Kidney tubule cell (primary cell): Measurements from ENCODE around the gene PCNA.
"Not testable (repeated sequence)": the region's sequence is repeated elsewhere in the genome, so short reads cannot be mapped to it uniquely, and the experiment has no call there.

Source experiments
- DNase-seq: peaks from one replicate; pipeline ENCODE4 v3.0.0-alpha.2; 2018; ENCODE audit warnings: low spot score

The PCNA gene

DNA sequence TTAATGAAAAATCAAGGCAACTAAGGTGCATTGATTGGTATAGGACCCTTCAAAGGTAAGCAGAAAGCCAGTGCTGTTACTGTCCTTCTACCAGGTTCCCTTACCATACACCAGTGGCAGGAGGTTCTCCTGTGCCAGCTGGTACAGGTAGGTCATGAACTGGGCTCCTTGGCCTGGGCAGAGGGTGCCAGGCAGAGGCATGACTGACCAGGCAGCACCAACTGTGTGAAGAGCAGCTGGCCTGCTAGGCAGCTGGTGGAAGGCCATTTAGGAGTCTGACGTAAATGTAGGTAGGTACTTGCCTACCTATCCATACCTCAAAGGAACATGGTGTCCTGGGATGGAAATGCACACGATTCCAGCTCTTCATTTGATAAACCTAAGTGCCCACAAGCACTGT lies 23.3 kb downstream of the PCNA start:
- DNase-seq: no peak

DNA sequence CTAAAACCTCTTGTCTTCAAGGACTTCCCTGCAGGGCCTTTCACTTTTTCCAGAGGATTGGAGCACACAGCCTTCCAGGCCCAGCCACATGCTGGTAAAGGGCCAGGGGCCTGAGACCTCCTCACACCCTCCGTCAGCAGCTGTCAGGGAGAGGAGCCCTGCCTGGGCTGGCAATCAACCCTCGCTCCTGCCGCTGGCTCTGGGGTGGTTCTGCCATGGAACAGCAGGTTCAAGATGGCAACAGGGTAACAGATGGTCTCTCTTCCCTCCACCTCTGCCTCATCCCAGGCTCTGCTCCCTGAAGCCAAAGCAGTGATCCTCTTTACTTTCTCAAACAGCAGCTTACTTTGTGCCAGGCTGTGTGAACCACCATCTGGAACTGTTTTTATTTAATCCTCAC lies 23.8 kb downstream of the PCNA start:
- DNase-seq: no peak

DNA sequence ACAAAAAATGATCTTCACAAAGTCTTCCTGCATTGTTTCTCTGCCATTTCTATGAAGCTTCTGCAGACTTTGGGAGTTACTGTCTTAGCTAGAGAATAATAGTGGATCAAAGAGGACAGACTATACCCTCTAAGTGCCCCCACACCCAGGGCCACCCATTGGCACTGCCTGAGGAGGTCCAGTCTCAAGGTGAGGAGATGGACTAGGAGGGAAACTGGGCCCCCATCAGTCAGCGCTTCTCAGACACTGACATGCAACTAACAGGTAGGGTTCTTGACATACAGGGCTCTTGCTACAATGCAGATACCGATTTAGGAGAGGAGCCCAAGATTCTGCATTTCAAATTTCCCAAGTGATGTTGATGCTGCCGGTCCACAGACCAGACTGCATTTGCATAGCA lies 24.3 kb downstream of the PCNA start:
- no peak for DNase-seq

DNA sequence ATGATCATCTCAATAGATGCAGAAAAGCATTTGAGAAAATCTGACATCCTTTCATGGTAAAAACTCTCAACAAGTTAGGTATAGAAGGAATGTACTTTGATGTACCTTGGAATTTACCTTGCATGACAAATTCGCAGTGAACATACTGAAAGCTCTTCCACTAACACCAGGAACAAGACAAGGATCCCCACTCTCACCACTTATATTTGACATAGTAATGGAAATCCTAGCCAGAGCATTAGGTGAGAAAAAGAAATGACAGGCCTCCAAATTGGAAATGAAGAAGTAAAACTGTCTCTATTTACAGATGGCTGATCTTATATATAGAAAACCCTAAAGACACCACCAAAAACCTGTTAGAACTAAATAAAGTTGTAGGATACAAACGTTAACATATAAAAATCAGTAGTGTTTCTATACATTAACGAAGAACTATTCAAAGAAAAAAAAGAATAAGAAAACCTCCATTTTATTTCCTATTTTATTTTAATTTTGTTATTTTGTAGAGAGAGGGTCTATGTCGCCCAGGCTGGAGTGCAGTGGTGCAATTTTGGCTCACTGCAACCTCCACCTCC lies 26.9 kb downstream of the PCNA start:
- no peak for DNase-seq

DNA sequence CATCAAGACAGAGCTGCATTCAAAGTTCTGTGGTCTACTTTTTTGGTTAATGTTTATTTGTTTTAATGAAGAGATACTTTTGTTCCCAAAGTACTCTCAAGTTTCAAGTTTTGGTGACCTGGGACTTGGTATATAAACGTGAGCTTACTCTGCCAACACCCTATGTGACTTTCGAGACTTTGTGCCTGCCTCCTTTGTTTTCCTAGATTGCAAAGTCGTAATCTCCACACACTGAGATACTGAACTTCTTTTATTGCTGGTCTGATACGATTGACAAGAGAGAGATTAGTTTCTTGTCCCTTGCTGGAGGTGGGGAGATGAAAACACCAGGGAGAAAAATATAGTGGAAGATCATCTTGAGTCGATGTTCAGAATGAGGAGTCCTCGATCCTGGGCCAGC lies 27.9 kb downstream of the PCNA start:
- DNase-seq: no peak

DNA sequence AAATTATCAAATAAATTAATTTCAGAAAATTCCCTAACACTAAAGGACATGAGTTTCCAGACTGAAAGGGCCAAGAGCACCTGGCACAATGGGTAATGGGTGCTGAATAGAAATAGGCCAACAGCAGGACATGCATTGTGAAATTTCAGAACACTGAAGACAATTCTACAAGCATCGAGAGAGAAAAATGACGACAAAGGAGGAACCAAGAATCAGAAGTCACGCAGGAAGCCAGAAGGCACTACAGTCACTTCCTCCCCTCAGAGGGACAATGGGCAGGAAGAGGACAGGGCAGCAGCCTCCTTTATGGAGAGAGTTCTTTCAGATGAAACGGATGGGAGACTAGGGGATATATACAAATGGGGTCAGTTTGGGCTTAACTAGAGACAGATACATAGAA lies 29.6 kb downstream of the PCNA start:
- DNase-seq: no peak

DNA sequence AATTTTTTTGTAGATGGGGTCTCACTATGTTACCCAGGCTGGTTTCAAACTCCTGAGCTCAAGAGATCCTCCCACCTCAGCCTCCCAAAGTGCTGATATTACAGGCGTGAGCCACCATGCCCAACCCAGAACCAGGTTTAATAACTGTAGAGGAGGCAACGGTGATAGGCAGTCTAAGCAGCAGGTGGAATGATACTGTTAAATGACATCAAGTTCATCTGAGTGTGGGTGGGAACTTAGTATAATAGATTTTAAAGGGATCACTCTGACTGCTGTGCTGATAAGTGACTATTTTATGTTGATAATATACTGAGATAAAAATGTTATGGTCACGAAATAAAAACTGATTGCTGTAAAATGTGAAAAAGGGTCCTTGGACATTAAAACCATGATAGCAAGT lies 31.1 kb downstream of the PCNA start:
- DNase-seq: no peak

DNA sequence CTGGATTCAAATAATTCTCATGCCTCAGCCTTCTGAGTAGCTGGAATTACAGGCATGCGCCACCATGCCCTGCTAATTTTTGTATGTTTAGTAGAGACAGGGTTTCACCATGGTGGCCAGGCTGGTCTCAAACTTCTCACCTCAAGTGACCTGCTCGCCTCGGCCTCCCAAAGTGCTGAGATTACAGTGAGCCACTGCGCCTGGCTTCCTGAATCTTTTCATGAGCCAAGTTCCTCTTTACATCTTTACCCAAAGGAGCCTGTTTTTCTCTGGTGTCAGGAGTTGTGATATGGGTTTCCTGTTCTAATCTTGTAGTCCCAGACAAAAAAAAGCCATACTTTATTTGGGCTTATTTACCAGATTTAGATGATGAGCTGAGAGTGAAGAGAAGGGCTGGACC lies 34.4 kb downstream of the PCNA start:
- DNase-seq: no peak

DNA sequence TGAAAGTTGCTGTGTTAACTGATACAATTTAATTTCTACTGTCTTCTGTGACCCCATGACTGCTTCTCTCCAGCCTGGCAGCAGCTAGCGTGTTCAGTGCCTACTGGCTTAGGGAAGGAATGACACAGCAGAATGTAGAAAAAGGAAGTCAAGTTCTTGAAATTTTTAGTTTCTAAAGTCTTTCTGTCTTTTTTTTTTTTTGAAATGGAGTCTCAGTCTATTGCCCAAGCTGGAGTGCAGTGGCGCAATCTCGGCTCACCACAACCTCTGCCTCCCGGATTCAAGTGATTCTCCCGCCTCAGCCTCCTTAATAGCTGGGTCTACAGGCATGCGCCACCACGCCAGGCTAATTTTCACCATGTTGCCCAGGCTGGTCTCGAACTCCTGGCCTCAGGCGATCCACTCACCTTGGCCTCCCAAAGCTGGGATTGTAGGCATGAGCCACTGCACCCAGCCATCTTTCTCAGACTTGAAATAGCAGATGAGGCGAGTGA lies 39.3 kb downstream of the PCNA start:
- DNase-seq: no peak

DNA sequence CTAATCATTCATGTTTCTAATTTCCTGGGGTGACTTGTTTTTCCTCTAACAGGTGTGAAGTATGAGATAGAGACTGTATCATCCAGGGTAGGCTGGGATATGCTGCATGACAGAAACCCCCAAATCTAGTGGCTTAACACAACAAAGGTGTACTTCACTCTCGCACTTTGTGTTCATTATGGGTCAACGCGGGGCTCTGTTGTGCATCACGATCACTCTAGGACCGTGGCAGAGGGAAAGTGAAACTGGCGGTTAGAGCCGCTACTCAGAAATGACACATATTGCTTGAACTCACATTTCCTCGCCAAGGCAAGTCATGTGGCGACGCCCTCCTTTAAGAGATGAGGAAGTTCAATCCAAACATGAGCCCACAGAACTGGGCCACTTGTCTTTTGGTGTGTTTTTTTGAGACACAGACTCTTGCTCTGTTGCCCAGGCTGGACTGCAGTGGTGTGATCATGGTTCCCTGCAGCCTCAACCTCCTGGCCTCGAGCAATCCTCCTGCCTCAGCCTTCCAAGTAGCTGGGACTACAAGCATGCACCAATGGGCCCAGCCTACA lies 41.3 kb downstream of the PCNA start:
- peak; percentile 30 for DNase-seq

DNA sequence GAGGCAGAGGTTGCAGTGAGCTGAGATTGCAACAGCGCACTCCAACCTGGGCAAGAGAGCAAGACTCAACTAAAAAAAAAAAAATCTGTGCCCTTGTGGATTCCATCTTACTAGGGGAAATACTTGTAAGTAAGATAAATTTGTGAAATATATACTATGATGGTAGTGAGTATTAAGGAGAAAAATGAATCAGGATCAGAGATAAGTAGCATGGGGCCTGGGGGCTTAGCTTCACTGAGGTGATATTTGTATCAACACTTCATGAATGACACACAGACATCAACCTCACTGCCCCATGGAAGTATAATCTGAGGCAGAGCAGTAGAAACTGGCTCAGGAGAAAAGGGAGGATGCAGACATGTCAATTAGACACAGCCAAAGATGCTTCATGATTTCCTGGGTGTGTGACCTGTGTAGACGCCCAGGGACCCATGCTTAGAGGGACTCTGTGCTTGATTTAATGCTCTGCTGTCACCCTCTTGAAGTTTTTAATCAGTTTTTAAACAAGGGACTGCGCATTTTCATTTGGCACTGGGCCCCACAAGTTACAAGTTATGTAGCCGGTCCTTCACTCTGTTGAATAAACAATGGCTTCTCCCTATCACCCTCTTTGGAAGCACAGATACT lies 41.9 kb downstream of the PCNA start:
- DNase-seq: no peak

DNA sequence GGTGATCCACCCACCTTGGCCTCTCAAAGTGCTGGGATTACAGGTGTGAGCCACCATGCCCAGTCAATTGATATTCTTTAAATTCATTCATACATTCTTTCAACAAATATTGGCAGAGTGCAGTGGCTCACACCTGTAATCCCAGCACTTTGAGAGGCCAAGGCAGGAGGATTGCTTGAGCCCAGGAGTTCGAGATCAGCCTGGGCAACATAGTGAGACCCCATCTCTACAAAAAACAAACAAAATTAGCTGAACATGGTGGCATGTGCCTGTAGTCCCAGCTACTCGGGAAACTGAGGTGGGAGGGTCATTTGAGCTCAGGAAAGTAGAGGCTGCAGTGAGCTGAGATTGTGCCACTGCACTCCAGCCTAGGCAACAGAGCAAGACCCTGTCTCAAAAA lies 42.8 kb downstream of the PCNA start:
- DNase-seq: not testable (repeated sequence)

DNA sequence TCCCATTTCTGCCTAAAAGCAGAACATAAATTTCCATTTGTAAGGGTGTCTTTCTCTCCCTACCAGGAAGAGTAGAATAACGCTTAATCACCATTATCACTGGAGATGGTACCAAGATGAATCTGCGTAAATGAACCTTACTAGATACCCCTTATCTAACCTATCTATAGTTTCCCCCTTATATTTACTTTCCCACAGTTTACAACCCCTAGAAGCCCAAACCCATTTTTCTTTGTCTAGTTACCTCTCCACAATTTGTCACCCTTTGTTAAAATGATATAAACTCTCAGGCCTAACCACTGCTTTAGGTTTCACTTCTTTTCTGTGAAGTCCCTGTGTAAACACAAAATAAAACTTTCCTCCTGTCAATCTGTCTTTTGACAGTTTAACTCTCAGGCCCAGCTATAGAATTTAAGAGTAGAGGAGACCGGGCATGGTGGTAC lies 45.5 kb downstream of the PCNA start:
- DNase-seq: no peak

DNA sequence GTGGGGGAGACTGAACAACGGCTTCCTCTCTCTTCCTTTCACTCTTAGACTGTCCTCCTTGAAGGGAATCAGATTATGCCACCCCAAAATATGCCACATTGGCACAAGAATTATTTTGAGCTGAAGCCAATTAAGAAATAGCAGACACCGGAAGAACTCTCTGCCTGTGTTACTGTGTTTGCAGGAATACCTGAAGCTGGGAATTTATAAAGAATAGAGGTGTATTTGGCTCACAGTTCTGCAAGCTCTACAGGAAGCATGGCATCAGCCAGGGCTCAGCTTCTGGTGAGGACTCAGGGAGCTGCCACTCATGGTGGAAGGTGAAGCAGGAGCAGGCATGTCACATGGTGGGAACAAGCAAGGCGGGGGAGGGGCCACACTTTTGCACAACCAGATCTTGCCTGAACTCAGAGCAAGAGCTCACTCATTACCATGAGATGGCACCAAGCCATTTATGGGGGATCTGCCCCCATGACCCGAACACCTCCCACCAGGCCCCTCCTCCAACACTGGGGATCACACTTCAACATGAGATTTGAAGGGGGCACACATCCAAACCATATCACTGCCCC lies 46.0 kb downstream of the PCNA start:
- DNase-seq: peak; percentile 1

DNA sequence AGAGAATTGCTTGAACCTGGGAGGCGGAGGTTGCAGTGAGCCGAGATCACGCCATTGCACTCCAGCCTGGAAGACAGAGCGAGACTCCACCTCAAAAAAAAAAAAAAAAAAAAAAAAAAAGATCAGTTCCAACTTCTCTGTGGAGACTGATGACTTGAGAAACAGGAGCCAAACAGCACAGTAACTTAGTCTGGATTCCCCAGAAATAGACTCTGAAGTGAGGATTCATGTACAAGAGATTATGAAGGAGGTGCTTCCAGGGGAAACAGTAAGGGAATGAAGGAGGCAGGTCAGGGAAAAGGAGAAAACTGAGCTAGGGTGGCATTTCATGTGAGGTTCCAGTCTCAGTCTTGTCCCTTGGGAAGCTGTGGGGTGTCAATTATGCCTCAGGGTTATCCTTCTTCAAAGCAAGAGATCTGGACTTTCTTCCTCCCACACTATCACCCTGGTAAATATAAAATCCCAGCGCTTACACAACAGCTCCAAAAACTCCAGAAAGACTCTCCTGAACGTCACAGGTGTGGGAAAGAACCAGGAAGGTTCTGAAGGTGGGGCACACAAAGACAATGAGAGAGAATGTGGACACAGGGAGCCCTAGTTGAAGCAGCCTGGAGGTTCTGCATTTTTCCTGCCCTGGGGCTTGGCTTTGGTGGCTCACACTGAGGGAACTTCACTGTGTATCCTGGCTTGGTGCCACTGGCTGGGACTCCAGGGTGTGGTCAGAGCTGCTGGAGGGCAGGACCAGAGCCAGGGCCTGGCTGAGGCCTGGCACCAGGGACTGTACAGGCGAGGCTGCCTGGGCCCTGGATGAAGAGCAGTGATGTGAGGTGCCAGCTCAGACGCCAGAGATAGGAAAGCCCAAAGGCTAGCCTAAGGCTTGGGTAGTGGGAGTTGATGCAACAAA lies 46.8 kb downstream of the PCNA start:
- peak; percentile 67 for DNase-seq

DNA sequence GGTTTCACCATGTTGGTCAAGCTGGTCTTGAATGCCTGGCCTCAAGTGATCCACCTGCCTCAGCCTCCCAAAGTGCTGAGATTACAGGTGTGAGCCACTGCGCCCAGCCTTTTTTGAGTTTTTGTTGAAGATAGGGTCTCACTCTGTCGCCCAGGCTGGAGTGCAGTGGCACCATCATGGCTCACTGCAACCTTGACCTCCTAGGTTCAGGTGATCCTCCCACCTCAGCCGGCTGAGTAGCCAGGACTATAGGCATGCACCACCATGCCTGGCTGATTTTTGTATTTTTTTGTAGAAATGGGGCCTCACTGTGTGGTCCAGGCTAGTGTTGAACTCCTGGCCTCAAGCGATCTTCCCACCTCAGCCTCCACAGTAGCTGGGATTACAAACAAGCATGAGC lies 47.8 kb downstream of the PCNA start:
- not testable (repeated sequence) for DNase-seq

DNA sequence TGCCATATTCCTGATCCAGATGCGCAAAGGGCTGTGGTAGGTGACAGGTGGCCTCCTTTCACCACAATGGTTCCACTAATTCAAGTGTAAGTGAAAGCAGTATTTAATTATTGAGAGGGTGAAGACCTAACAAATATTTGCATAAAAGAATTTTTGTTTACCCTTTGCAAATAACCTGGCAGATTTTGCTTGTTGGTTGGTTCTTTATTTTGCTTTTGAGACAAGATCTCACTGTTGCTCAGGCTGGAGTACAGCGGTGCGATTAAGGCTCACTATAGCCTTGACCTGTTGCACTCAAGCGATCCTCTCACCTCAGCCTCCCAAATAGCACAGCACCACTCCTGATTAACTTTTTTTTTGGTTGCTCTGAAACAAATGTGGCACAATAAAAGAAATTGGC lies 49.2 kb downstream of the PCNA start:
- DNase-seq: no peak

DNA sequence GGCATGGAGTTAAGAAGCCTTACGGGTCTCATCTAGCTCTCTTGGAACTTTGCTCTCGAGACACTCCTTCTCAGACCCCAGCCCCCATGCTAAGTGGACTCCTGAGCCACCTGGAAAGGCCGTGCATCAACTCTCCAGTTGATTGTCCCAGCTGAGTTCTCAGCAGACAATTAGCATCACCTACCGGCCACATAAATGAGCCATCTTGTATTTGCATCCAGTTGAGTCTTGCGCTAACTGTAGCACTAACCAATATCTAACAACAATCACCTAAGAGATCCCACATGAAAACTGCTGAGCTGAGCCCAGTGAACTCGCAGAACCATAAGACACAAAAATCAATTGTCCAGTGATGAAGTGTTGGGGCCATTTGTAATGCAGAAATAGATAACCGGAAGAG lies 49.7 kb downstream of the PCNA start:
- no peak for DNase-seq

DNA sequence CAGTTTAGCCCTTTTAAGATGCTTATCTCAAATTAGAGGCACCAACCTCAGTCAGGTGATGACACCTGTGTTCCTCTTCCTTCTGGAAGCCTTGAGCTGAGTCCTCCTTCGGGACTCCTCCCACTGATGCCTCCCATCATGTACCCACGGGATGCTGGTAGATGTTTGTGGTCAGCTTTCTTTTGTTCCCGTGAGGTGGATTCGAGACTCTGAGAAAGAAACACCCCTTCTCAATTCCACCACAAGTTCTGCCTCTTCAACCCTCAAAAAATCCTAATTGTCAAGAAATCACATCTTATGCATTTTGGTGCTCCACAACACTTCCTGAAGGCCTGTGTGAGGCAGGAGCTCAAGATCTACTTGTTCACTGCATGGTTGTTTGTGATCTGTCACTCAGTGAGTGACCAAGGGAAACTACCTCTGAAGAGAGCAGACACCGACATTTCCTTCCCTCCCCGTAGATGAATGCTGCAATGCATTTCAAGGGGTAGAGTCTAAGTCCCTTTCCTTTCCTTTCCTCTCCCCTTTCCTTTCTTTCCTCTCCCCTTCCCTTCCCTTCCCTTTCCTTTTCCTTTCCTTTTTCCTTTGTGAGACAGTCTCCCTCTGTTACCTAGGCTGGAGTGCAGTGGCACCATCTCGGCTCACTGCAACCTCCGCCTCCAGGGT lies 50.5 kb downstream of the PCNA start:
- no peak for DNase-seq

DNA sequence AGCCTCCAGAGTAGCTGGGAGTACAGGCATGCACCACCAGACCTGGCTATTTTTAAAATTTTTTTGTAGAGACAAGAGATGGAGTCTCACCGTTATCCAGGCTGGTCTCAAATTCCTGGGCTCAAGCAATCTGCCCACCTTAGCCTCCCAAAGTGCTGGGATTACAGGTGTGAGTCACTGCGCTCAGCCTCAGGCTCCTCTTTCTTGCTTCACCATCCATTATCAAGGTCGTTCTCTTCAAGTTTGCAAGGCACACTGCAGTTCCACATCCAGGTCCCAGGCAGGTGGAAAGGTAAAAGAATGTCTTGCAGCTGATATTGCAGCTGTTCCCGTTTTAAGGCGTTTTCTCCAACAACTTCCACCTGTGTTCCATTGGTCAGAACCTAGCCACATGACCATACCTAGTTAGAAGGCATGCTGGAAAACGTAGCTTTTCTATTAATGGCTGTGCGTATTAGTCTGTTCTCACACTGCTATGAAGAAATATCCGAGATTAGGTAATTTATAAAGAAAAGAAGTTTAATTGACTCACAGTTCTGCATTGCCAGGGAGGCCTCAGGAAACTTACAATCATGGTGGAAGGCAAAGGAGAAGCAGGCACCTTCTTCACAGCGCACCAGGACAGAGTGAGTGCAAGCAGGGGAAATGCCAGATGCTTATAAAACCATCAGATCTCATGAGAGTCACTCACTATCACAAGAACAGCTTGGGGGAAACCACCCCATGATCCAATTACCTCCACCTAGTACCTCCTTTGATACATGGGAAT lies 51.7 kb downstream of the PCNA start:
- DNase-seq: no peak

DNA sequence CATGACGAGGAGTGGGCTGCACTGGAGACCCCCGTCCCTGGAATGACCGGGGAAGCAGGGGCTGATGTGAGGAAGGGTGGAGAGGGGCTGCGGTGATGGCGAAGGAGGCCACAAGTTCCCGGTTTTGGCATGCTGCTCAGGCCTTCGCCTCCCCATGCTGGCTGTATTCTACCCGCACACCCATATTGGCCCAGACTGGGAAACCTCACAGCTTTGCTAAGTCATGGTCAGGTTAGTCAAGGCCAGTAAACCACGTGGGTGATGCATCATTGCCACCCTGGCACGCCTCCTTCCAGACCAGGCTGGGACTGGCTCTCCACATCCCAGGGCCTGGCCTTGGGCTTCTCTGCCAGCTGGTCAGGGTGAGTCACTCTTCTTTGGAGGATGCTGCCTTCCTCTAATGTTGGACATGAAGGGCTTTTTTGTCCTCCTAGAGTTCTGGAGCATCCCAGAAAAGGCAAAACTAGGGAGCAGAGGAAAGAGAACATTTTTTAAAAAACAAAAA lies 53.8 kb downstream of the PCNA start:
- DNase-seq: peak; percentile 97
